HuH-7 (cell line): ENCODE measurements around the gene SELENOM.
"Not testable (repeated sequence)": the region's sequence is repeated elsewhere in the genome, so short reads cannot be mapped to it uniquely, and the experiment has no call there.

Source experiments
- DNase-seq: peaks from one replicate; pipeline ENCODE4 v3.0.0; 2011; ENCODE audit warnings: low spot score

Gene SELENOM

DNA sequence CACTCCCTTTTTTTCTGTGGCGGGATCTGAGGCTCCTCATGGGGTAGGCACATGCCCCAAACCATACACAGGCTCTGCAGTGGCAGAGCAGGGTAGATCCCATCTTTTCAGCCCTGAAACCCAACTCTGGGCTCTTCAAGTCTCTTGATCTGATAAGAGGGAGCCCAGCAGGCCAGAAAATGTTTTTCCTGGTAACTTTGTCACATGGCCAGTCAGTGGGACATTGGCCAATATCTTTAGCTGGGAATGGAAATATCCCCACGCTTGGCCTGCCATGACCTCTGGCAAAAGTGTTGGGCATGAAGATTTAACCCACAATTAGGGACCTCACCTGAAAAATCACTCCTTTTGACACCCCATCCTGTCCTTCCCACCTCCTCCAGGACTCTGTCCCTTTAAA is 23.5 kb upstream of the SELENOM start:
- peak; percentile 89 for DNase-seq

DNA sequence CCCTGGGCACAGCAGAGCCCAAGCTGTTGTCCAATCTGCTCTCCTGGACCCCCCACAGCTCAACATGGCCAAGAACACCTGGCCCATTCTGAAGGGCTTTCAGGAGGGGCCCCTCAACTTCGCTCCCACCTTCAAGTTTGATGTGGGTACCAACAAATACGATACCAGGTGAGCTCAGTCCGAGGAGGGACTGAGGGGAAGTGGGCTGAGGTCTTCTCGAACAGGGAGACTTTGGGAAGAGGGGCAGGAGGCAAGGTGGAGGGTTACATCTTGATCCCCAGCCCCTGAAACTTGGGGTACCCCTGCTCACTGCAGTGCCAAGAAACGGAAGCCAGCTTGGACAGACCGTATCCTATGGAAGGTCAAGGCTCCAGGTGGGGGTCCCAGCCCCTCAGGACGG is 20.8 kb upstream of the SELENOM start:
- DNase-seq: no peak

GRCh38 chr22:31127181-31127772 is 19.9 kb upstream of the SELENOM start:
- DNase-seq: no peak

GRCh38 chr22:31126869-31127175 is 19.5 kb upstream of the SELENOM start:
- no peak for DNase-seq

GRCh38 chr22:31126128-31126868 is 18.9 kb upstream of the SELENOM start:
- no peak for DNase-seq

GRCh38 chr22:31125521-31126117 is 18.3 kb upstream of the SELENOM start:
- no peak for DNase-seq

- DNase-seq: no peak
Measured at GRCh38 chr22:31124811-31125465, 17.6 kb upstream of the SELENOM start.

DNA sequence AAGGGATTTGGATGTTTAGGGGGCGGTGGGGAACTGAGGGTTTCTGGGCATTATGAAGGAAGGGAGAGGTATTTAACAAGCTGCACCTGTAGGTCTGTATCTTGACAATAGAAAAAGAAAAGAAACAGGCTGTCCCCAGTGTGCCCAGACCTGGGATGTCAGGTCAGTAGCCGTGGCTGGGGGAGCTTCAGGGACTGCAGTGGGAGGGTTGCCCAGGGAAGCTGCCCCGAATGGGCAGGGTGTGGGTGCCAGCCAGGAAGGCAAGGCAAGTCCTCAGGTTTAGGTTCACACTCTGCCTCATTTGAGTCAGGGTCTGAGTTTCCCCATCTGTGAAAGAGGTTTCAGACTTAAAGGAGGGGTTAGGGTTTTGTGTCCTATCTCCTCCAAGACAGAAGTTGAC is 16.9 kb upstream of the SELENOM start:
- no peak for DNase-seq

DNA sequence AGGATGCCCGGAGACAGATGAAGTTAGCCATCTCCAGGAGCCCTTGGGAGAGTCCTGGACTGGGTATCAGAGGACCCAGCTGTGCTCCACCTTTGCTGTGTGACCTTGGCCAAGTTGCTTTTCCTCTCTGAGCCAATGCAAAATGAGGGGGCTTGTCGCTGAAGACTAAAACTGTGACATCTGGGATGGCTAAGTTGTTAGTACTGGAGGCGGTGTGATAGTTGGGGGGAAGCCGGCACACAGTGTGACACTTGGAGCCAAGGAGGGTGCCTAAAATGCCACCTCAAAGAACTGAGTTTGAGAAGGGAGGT is 15.9 kb upstream of the SELENOM start:
- no peak for DNase-seq

DNA sequence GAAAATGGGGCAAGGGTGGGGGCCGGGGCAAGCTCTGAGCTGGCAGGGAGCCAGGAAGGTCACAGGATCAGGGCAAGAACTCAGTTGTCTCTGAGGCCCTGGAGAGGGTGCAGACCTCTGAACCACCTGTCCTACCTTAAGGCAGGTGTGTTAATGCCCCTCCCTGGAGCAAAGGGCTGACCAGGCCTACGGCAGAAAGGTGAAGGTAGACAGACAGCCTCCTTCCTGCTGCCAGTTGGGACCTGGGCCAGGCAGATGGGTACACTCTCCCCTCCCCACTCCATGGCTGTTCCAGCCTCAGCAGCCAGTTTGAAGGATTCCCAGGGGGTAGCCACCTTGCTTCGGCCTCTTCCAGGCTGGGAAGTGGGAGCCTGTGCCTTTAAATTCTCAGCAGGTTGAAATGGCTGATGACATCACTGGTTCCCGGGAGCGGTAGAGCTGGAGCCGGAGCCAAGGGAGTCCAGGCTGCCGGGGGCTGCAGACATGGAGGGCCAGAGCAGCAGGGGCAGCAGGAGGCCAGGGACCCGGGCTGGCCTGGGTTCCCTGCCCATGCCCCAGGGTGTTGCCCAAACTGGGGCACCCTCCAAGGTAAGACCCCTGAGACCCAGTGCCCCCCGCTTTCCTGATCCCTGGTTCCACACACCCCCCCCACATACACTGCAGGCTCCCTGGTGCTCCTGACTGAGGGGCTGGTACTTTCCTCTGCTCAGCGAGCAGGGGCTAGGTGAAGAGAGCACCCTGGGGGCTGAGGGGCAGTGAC is 15.3 kb upstream of the SELENOM start, which contains the start of gene INPP5J:
Gene INPP5J, plus strand, starts transcription at position 435 of the 760 bp plus-strand sequence. Its CDS starts 49 bp downstream, at position 484.
- peak; percentile 91 for DNase-seq

DNA sequence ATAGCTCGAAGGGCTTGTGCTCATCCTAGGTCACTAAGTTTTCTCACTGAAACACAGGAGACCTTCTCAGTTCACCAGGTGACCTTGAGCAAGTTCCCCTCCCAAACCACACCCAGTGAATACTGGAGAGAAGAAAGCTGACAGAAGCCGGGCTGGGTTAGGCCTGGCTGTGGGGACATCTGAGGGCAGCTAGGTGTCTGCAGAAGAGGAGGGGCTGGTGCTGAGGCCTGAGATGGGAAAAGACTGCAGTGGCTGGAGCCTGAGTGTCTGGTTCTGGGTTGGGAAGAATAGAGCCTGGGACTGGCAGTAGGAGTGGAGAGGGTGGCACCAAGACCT is 14.8 kb upstream of the SELENOM start:
- no peak for DNase-seq

DNA sequence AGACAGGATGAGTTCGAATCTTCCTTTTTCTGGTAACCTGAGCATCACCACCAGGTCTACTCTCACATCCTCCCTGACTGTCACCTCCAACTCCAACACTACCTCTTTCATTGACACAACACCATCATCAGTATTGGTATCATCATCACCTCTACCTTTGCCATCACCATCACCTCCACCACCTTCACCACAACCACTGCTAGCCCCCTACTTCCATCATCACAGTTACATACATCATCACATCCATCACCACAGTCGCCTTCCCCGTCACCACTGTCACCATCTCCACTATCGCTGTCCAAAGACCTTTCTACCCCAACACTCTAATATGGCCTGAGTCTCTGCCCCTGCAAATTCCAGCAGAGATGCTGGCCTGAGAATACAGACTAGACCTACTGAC is 14.0 kb upstream of the SELENOM start:
- DNase-seq: no peak

DNA sequence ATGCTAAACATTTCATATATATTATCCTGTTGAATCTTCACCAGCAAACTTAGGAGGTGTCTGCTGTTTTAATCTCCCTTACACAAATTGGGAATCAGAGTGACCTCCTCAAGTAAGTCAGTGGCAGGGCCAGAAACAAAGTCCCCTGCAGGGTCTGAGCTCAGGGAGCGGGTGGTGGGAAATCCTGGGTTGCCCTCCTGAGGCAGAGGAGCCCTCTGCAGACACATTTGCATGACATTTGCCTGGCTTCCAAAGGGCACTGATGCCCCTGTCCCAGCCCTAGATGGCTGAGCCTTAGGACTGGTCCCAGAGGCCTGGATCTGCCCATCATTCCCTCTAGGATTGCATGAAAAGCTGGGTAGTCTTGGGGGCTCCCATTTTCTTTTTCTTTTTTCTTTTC is 13.3 kb upstream of the SELENOM start:
- DNase-seq: no peak

DNA sequence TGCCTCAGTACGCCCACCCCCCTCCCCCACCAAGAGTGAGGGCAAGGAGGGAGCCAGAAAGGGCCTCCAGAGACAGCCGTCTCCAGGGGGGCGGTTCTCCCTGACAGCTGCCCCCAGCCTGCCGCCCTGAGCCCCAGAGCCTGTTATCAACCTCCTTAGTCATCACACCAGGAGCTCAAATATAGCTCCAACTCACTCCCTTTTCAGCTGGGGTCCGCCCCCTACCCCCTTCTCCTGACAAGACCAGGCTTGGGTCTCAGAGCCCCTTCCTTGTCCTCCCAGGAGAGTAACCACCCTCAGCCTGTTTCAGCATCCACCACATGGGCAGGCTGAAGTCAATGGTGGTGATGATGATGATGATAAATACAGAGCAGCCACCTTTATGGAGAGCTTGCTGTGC is 12.9 kb upstream of the SELENOM start:
- no peak for DNase-seq

- DNase-seq: no peak
Measured at GRCh38 chr22:31119026-31119717, 11.8 kb upstream of the SELENOM start.

DNA sequence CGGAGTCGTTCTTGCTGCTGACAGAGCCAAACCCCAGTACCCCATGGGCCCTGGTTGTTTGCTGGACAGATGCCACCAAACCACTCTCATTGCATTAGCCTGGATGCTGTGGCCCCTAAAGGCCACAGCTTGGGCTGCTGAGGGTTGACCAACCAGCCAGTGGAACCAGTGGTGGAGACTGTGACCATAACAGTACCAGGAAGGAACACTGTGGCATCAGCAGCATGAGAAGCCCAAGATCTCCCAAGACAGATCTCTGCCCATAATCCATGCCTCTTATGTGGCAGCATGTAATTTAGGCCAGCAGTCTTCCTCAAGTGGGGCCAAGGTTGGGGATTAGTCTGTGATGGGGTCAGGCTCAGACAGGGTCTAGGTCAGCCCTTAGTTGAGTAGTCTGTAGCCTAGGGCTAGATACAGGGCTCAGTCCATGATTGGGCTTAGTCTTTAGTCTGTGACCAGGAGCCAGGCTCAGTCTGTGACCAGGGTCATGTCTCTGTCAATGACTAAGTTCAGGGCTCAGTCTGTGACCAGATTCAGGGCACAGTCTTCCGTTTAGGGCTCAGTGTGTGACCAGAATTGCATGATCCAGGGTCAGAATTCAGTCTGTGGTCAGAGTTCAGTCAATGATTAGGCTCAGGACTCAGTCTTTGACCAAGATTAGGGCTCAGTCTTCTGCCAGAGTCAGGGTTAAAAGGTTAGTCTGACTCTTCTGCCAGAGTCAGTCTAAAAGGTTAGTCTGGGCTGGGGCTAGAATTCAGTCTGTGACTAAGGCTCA is 10.9 kb upstream of the SELENOM start:
- DNase-seq: no peak

GRCh38 chr22:31112547-31113091 is 5.3 kb upstream of the SELENOM start:
- not testable (repeated sequence) for DNase-seq

- DNase-seq: no peak
Measured at GRCh38 chr22:31107894-31108218, 488 bp upstream of the SELENOM start.

DNA sequence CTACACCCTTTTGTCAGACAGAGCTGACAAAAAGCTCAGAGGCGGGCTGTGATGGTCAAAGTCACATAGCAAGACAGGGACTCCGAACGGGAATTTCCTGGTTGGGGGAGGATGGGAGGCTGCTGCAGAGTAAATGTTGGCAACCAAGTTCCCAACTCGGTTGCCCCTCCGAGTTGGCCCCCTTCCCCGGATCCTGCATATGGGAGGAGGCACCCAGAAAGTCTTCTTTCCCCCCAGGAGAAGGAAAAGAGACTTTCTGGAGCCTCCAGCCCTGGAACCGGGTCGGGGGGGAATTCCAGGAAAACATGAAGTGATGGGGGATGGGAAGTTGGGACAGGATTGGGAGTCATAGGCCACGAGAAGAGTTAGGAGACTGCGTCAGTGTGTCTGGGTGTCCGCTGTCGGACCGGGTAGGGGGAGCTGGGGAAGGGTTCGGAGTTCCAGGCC is 614 bp downstream of the SELENOM start:
- no peak for DNase-seq

DNA sequence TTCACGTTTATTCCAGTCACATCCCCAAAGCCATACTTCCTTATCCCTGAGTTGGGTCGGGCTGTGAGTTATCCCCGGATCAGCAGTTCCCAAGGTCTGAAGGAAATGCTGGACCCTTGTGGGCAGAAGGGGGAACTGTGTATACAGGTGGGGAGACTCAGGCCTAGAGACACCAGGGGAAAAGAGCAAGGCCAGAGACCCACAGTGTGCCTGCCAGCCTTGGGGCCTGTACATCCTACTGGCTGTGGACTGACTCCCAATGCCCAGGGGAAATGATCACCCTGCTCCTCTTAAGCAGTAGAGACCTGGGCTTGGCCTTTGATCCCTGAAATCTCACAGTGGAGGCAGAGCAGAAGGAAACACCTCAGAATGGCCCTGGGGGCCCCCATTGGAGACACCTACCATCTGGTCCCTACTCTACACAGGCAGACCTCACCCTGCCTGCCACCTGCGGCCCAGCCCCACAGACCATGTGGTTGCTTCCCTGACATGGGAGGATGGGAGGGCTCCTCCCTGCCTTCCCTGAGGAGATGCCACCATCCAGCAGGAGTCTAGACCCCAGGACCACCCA is 1.3 kb downstream of the SELENOM start:
- no peak for DNase-seq
